Keratinocyte (primary cell): ENCODE data around the gene USP6. TPM values are rescaled to one million over a fixed set of nuclear protein-coding genes. Genes with fewer than 3 reads are reported as not detected.
"Not testable (repeated sequence)": the region's sequence is repeated elsewhere in the genome, so short reads cannot be mapped to it uniquely, and the experiment has no call there.

Experiments
- DNase-seq: peaks from one replicate; pipeline ENCODE4 v3.0.0-alpha.2; 2011; ENCODE audit warnings: low read depth, missing footprints, low spot score
- FAIRE-seq: peaks from 2 replicates; lab custom pipeline; 2011; peaks lifted over from hg19 to GRCh38; lab: Jason Lieb, UNC
- H2AFZ ChIP-seq: 2 replicates; pipeline ENCODE4 v1.6.0; 2012; ENCODE audit warnings: low read length, control low read depth, inconsistent platforms; ENCODE audit not compliant: control insufficient read depth
- H3K27ac ChIP-seq: 2 replicates; pipeline ENCODE4 v1.5.1; 2011; ENCODE audit warnings: low read length; ENCODE audit not compliant: control insufficient read depth, insufficient read depth
- H3K27me3 ChIP-seq: 3 replicates; pipeline ENCODE4 v1.6.0; 2011; ENCODE audit warnings: low read length; ENCODE audit not compliant: control insufficient read depth, insufficient read depth; ENCODE audit errors: extremely low read depth
- H3K36me3 ChIP-seq, 2 experiments: 2 replicates in 1 of 2; 3 replicates in 1 of 2; pipeline ENCODE4 v1.5.1; 2011; ENCODE audit warnings: low read length in 2 of 2, mild to moderate bottlenecking in 1 of 2; ENCODE audit not compliant: control insufficient read depth in 2 of 2, insufficient read depth in 2 of 2; ENCODE audit errors: extremely low read depth in 1 of 2
- H3K4me1 ChIP-seq: 3 replicates; pipeline ENCODE4 v1.5.1; 2011; ENCODE audit warnings: low read length; ENCODE audit not compliant: control insufficient read depth, insufficient read depth; ENCODE audit errors: extremely low read depth
- H3K4me2 ChIP-seq: 3 replicates; pipeline ENCODE4 v1.6.0; 2011; ENCODE audit warnings: low read depth, low read length; ENCODE audit not compliant: control insufficient read depth, insufficient read depth; ENCODE audit errors: extremely low read depth
- H3K4me3 ChIP-seq, 3 experiments: fragments of 200-600 bp in 1 of 3; sonication (generic) in 1 of 3; 2 replicates in 2 of 3; 3 replicates in 1 of 3; pipeline ENCODE4 v1.5.1; 2011 to 2016; ENCODE audit warnings: low read length in 3 of 3, mild to moderate bottlenecking in 3 of 3, control low read depth in 2 of 3, inconsistent platforms in 1 of 3, low read depth in 1 of 3, mixed read lengths in 1 of 3, mixed run types in 1 of 3, moderate library complexity in 1 of 3; ENCODE audit not compliant: control insufficient read depth in 2 of 3, insufficient read depth in 2 of 3; ENCODE audit errors: extremely low read depth in 1 of 3
- H3K79me2 ChIP-seq: 2 replicates; pipeline ENCODE4 v1.6.0; 2012; ENCODE audit warnings: low read length; ENCODE audit not compliant: control insufficient read depth, insufficient read depth
- H3K9ac ChIP-seq: 3 replicates; pipeline ENCODE4 v1.6.0; 2011; ENCODE audit warnings: low read length; ENCODE audit not compliant: control insufficient read depth, insufficient read depth; ENCODE audit errors: extremely low read depth
- H3K9me1 ChIP-seq: 3 replicates; pipeline ENCODE4 v1.6.0; 2011; ENCODE audit warnings: low read length; ENCODE audit not compliant: control insufficient read depth, insufficient read depth; ENCODE audit errors: extremely low read depth
- H3K9me3 ChIP-seq: 2 replicates; pipeline ENCODE4 v1.5.1; 2012; ENCODE audit warnings: low read depth, low read length; ENCODE audit not compliant: control insufficient read depth
- H4K20me1 ChIP-seq: 3 replicates; pipeline ENCODE4 v1.6.0; 2011; ENCODE audit warnings: low read length; ENCODE audit not compliant: control insufficient read depth, insufficient read depth; ENCODE audit errors: extremely low read depth
- EZH2 ChIP-seq: IDR thresholded peaks from one replicate; pipeline ENCODE4 v1.6.1; 2012; ENCODE audit warnings: inconsistent platforms, mild to moderate bottlenecking, low read length, moderate library complexity
- dilution Hi-C: fragments of 300-500 bp; cut with MboI; formaldehyde crosslinking; loops from one replicate; pipeline ENCODE4 v1.7.0; 2020; ENCODE audit warnings: low sequenced_read_pairs; ENCODE audit not compliant: extremely low pct_ligation_motif_present
- polyA plus RNA-seq, 5 experiments: library from polyadenylated mRNA; depleted of rRNA in 3 of 5; stranded (reverse) in 3 of 5; stranded (forward) in 1 of 5; unstranded in 1 of 5; fragments of >200 nt; gene quantifications; 1 replicate in 1 of 5; 2 replicates in 3 of 5; 3 replicates in 1 of 5; pipeline versions ENCODE4 v1.2.1 to v1.2.3, GENCODE V29; 2011 to 2012; ENCODE audit warnings: missing spikeins in 2 of 5, low read depth in 1 of 5, low replicate concordance in 1 of 5
- TF ChIP-seq, protein P1 (sequence below), 3 experiments: IDR thresholded peaks in 1 of 3; conservative IDR thresholded peaks in 1 of 3; optimal IDR thresholded peaks in 1 of 3; 2 replicates in 2 of 3; 3 replicates in 1 of 3; pipeline versions ENCODE3 to v1.5.1; 2011; ENCODE audit warnings: low read length in 3 of 3, mild to moderate bottlenecking in 3 of 3, moderate library complexity in 2 of 3, control low read depth in 1 of 3, inconsistent platforms in 1 of 3; ENCODE audit not compliant: insufficient read depth in 2 of 3; ENCODE audit errors: extremely low read depth in 1 of 3

Gene USP6
- polyA plus RNA-seq, 1 donor (not counting 4 experiments of a cell fraction or from before 2014, with no cell fraction given) = not detected

DNA sequence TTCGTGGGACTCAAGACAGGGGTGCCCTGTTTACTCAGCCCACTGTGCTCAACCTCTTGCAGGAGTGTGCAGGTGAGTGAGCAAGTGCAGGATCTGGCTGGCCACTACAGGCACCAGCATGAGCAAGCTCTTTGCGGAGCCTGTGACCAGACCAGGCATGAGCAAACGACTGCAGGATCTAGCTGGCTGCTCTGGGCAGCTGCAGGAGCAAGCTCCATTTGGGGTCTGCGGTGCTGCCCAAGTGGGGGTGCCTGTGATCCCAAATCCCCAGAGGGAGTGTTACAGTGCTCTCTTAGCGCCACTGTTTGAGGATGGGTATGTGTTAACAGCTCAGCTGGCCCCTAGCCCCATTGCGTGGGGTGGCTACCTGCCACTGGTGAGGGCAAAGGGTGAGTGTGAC, 2.4 kb downstream of the USP6 start:
- dilution Hi-C loops = no loop called here
- Histone ChIP-seq H3K36me3 (no peaks in the 10 kb centered on the region), H3K4me2 (no peak overlapping the region), H3K9me1 (no peaks in the 10 kb centered on the region), H3K27me3 (peaks cover 50% of the 10 kb centered on the region), H3K9me3 (peaks cover 3% of the 10 kb centered on the region), H2AFZ (no peak overlapping the region), H3K27ac (no peak overlapping the region), H3K4me3 (no peak overlapping the region), H3K79me2 (no peaks in the 10 kb centered on the region), H3K9ac (no peak overlapping the region), H4K20me1 (no peaks in the 10 kb centered on the region), H3K4me1 (no peaks in the 10 kb centered on the region)
- DNase-seq = no peak
- FAIRE-seq = no peak
- TF ChIP-seq, protein P1, sequence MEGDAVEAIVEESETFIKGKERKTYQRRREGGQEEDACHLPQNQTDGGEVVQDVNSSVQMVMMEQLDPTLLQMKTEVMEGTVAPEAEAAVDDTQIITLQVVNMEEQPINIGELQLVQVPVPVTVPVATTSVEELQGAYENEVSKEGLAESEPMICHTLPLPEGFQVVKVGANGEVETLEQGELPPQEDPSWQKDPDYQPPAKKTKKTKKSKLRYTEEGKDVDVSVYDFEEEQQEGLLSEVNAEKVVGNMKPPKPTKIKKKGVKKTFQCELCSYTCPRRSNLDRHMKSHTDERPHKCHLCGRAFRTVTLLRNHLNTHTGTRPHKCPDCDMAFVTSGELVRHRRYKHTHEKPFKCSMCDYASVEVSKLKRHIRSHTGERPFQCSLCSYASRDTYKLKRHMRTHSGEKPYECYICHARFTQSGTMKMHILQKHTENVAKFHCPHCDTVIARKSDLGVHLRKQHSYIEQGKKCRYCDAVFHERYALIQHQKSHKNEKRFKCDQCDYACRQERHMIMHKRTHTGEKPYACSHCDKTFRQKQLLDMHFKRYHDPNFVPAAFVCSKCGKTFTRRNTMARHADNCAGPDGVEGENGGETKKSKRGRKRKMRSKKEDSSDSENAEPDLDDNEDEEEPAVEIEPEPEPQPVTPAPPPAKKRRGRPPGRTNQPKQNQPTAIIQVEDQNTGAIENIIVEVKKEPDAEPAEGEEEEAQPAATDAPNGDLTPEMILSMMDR (optimal IDR thresholded peaks at IDR 0.05 in 1 of 3, IDR thresholded peaks at IDR 0.05 in 1 of 3, conservative IDR thresholded peaks at IDR 0.05 in 1 of 3; ENCODE audit: extremely low read depth in 1 of 3, insufficient read depth in 2 of 3, low read length in 3 of 3) = no peak
- no peak for TF ChIP-seq EZH2

DNA sequence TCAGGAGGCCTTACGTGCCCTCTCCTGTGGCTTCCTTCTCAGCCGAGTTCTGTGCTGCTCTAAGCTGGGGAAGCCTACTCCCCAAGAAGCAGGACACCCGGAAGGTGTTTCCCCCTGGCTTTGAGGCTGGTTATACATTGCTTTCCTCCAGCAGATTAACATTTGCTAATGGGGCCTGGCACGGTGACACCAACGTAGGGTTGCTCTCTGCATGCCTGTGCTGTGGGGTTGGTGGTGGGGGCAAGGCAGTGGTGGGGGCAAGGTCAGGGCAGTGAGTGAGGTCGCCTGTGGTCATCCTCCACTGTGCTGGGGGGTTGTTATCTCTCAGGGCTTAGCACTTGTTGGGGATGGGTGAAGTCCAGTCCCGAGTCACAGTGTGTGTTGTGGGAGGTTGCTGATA, 4.2 kb downstream of the USP6 start:
- H3K4me3 ChIP-seq = no peak overlapping the region
- H3K79me2 ChIP-seq = no peaks in the 10 kb centered on the region
- H3K9me3 ChIP-seq = peaks cover 3% of the 10 kb centered on the region
- peaks cover 61% of the 10 kb centered on the region for H3K27me3 ChIP-seq
- dilution Hi-C loops = no loop called here
- no peak for DNase-seq
- TF ChIP-seq, protein P1 (optimal IDR thresholded peaks at IDR 0.05 in 1 of 3, IDR thresholded peaks at IDR 0.05 in 1 of 3, conservative IDR thresholded peaks at IDR 0.05 in 1 of 3; ENCODE audit: extremely low read depth in 1 of 3, insufficient read depth in 2 of 3, low read length in 3 of 3) = no peak
- no peak for TF ChIP-seq EZH2
- H3K9me1 ChIP-seq = no peaks in the 10 kb centered on the region
- H3K27ac ChIP-seq = no peak overlapping the region
- FAIRE-seq = no peak
- H4K20me1 ChIP-seq = no peaks in the 10 kb centered on the region
- H3K9ac ChIP-seq = no peak overlapping the region
- H3K4me1 ChIP-seq = no peaks in the 10 kb centered on the region
- H3K4me2 ChIP-seq = no peak overlapping the region
- no peaks in the 10 kb centered on the region for H3K36me3 ChIP-seq
- no peak overlapping the region for H2AFZ ChIP-seq

DNA sequence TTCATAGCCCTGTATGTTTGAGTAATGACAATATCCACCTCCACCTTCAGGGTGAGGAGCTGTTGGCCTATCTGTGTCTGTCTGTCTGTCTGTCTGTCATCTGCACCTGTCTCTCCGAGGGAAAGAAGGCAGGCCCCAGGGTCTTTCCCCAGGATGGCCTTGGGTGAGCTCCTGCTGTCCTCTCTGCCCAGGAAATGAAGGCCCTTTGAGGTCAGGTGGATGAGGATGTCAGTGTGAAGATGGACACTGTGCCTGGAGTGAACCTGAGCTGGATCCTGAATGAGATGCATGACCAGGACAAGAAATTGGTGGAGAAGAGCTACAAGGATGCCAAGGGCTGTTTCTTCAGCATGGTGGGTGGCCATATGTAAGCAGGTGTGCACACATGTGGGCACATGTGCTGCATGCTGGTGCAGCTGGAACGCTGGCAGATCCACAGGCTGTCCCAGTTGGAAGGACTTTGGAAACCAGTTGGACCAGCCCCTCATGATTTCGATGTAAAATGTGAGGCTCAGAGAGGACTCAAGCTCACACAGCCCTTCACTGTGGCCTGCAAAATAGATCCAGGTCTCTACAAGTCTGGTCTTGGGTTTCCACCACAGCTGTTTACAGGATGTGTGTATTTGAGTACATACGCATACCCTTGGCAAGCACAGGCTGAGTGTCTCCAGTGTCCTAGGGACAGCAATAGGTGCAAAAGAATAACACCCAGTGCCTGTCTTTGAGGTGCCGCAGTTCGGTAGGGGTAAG, 4.8 kb downstream of the USP6 start:
- H3K4me1 ChIP-seq, H2AFZ ChIP-seq, H3K79me2 ChIP-seq, H3K27ac ChIP-seq, DNase-seq, H3K9ac ChIP-seq, dilution Hi-C loops, H3K9me1 ChIP-seq, H3K36me3 ChIP-seq, H4K20me1 ChIP-seq, FAIRE-seq, H3K9me3 ChIP-seq, H3K4me3 ChIP-seq, H3K4me2 ChIP-seq: not testable (repeated sequence)
- H3K27me3 ChIP-seq = peaks cover 55% of the 10 kb centered on the region
